Activated CD8-positive, alpha-beta T cell treated with anti-CD3 and anti-CD28 coated beads, Interleukin-2, amount 10 ng/mL, durations not matched to agents 7 days and 5 days (primary cell): Measurements from ENCODE around the gene WNT2B. TPM values are rescaled to one million over a fixed set of nuclear protein-coding genes. Genes with fewer than 3 reads are reported as not detected.

Source experiments
- ATAC-seq: fragments of 150-1000 bp; cut with Tn5 transposase; one replicate; pipeline ENCODE4 v1.10.0; 2021; ENCODE audit warnings: moderate library complexity
- CTCF ChIA-PET: fragments of 350-600 bp; sonication (Branson Sonifier 250); formaldehyde crosslinking; loops from one replicate; lab custom pipeline; 2021; ENCODE audit warnings: antibody characterized with exemption; lab: Charles Lee
- POLR2A ChIA-PET: fragments of 350-600 bp; sonication (Branson Sonifier 250); formaldehyde crosslinking; loops from one replicate; lab custom pipeline; 2021; ENCODE audit warnings: antibody characterized with exemption; lab: Charles Lee
- DNase-seq: peaks from one replicate; pipeline ENCODE4 v3.0.0-alpha.2; 2020
- H3K27ac Mint-ChIP-seq: one replicate; pipeline ENCODE4 v1.8.0; 2021; ENCODE audit warnings: mild to moderate bottlenecking, mixed read lengths
- H3K27me3 Mint-ChIP-seq: one replicate; pipeline ENCODE4 v1.8.0; 2021; ENCODE audit warnings: low read depth, mixed read lengths
- H3K36me3 Mint-ChIP-seq: one replicate; pipeline ENCODE4 v1.8.0; 2021; ENCODE audit warnings: low read depth, mixed read lengths
- H3K4me1 Mint-ChIP-seq: one replicate; pipeline ENCODE4 v1.8.0; 2021; ENCODE audit warnings: low read depth, mixed read lengths
- H3K4me3 Mint-ChIP-seq: one replicate; pipeline ENCODE4 v1.8.0; 2021; ENCODE audit warnings: mild to moderate bottlenecking, mixed read lengths
- H3K9me3 Mint-ChIP-seq: one replicate; pipeline ENCODE4 v1.8.0; 2022; ENCODE audit warnings: mixed read lengths; ENCODE audit not compliant: insufficient read depth
- total RNA-seq, 2 experiments: library from RNA; stranded (reverse); gene quantifications; one replicate each; pipeline ENCODE4 v1.2.3, GENCODE V29; 2021

The WNT2B gene
- total RNA-seq, 2 experiments from 2014 or later, result not detected

GRCh38 chr1:112505400-112505785 lies 3.4 kb upstream of the WNT2B start:
- DNase-seq (no peak), ATAC-seq (no peak)
- H3K27me3 Mint-ChIP-seq, result peaks cover 55% of the 10 kb centered on the region
- ChIA-PET CTCF (interaction anchor here (1.4 kb wide), 1 partner anchor 114 kb away, joined by 3 read pairs; no protein-coding TSS in a partner anchor), POLR2A (no interaction called here)
- H3K27ac Mint-ChIP-seq, result no peak overlapping the region
- H3K4me1 Mint-ChIP-seq, result peaks cover 18% of the 10 kb centered on the region
- H3K9me3 Mint-ChIP-seq, result no peaks in the 10 kb centered on the region
- H3K36me3 Mint-ChIP-seq, result no peaks in the 10 kb centered on the region
- H3K4me3 Mint-ChIP-seq, result no peak overlapping the region

GRCh38 chr1:112505878-112506277 lies 2.9 kb upstream of the WNT2B start:
- Mint-ChIP-seq H3K27ac (no peak overlapping the region), H3K27me3 (peaks cover 59% of the 10 kb centered on the region), H3K4me1 (peaks cover 18% of the 10 kb centered on the region), H3K4me3 (no peak overlapping the region), H3K36me3 (no peaks in the 10 kb centered on the region), H3K9me3 (no peaks in the 10 kb centered on the region)
- ChIA-PET CTCF (interaction anchor here (1.4 kb wide), 1 partner anchor 115 kb away, joined by 3 read pairs; no protein-coding TSS in a partner anchor), POLR2A (no interaction called here)
- ATAC-seq (no peak), DNase-seq (no peak)

GRCh38 chr1:112506306-112506705 lies 2.5 kb upstream of the WNT2B start:
- Mint-ChIP-seq H3K4me3 (no peak overlapping the region), H3K27ac (no peak overlapping the region), H3K9me3 (no peaks in the 10 kb centered on the region), H3K27me3 (peaks cover 56% of the 10 kb centered on the region), H3K4me1 (peaks cover 18% of the 10 kb centered on the region), H3K36me3 (no peaks in the 10 kb centered on the region)
- ATAC-seq, result no peak
- POLR2A ChIA-PET, result no interaction called here
- CTCF ChIA-PET, result interaction anchor here (1.4 kb wide), 1 partner anchor 115 kb away, joined by 3 read pairs; no protein-coding TSS in a partner anchor
- DNase-seq, result no peak

- Mint-ChIP-seq H3K4me3 (no peak overlapping the region), H3K9me3 (no peaks in the 10 kb centered on the region), H3K27ac (no peak overlapping the region), H3K4me1 (peaks cover 14% of the 10 kb centered on the region), H3K27me3 (peaks cover 55% of the 10 kb centered on the region), H3K36me3 (no peaks in the 10 kb centered on the region)
- POLR2A ChIA-PET, result no interaction called here
- DNase-seq (no peak), ATAC-seq (no peak)
- CTCF ChIA-PET, result no interaction called here
These were observed 2.0 kb upstream of the WNT2B start for GRCh38 chr1:112506731-112507130.

GRCh38 chr1:112507336-112507735 lies 1.4 kb upstream of the WNT2B start:
- no peak for ATAC-seq
- ChIA-PET POLR2A (no interaction called here), CTCF (no interaction called here)
- H3K36me3 Mint-ChIP-seq, result no peaks in the 10 kb centered on the region
- H3K27me3 Mint-ChIP-seq, result peaks cover 54% of the 10 kb centered on the region
- H3K27ac Mint-ChIP-seq, result no peak overlapping the region
- H3K4me1 Mint-ChIP-seq, result peaks cover 12% of the 10 kb centered on the region
- DNase-seq, result no peak
- peak overlapping the region; percentile 67 for H3K4me3 Mint-ChIP-seq
- no peaks in the 10 kb centered on the region for H3K9me3 Mint-ChIP-seq

GRCh38 chr1:112507921-112508277 lies 866 bp upstream of the WNT2B start:
- no peaks in the 10 kb centered on the region for H3K9me3 Mint-ChIP-seq
- no peak for DNase-seq
- no peak overlapping the region for H3K27ac Mint-ChIP-seq
- peak overlapping the region; percentile 67 for H3K4me3 Mint-ChIP-seq
- H3K36me3 Mint-ChIP-seq, result no peaks in the 10 kb centered on the region
- POLR2A ChIA-PET, result interaction anchor here (0.9 kb wide), 1 partner anchor 110 kb away, joined by 3 read pairs; no protein-coding TSS in a partner anchor
- CTCF ChIA-PET, result interaction anchor here (0.7 kb wide), 1 partner anchor 326 kb away, joined by 3 read pairs; no protein-coding TSS in a partner anchor
- ATAC-seq, result no peak
- peaks cover 48% of the 10 kb centered on the region for H3K27me3 Mint-ChIP-seq
- peaks cover 11% of the 10 kb centered on the region for H3K4me1 Mint-ChIP-seq

- peaks cover 38% of the 10 kb centered on the region for H3K27me3 Mint-ChIP-seq
- H3K27ac Mint-ChIP-seq, result no peak overlapping the region
- H3K36me3 Mint-ChIP-seq, result no peaks in the 10 kb centered on the region
- ChIA-PET POLR2A (interaction anchor here (1.4 kb wide), 1 partner anchor 34 kb away, joined by 4 read pairs; no protein-coding TSS in a partner anchor), CTCF (interaction anchor here (1.3 kb wide), 1 partner anchor 135 kb away, joined by 3 read pairs; no protein-coding TSS in a partner anchor)
- H3K4me1 Mint-ChIP-seq, result peaks cover 11% of the 10 kb centered on the region
- H3K4me3 Mint-ChIP-seq, result peak overlapping the region; percentile 22
- DNase-seq (no peak), ATAC-seq (peak; percentile 59)
- no peaks in the 10 kb centered on the region for H3K9me3 Mint-ChIP-seq
These were observed 367 bp downstream of the WNT2B start for GRCh38 chr1:112509005-112509659.

- Mint-ChIP-seq H3K4me1 (peaks cover 11% of the 10 kb centered on the region), H3K27ac (no peak overlapping the region)
- POLR2A ChIA-PET, result interaction anchor here (1.4 kb wide), 1 partner anchor 33 kb away, joined by 4 read pairs; no protein-coding TSS in a partner anchor
These were observed 954 bp downstream of the WNT2B start for GRCh38 chr1:112509660-112510178.

GRCh38 chr1:112510340-112510739 lies 1.6 kb downstream of the WNT2B start:
- POLR2A ChIA-PET, result no interaction called here
- CTCF ChIA-PET, result no interaction called here

More at GRCh38 chr1:112509660-112510178, 954 bp downstream of the WNT2B start:
- Mint-ChIP-seq H3K4me3 (peak overlapping the region; percentile 22), H3K27me3 (peaks cover 33% of the 10 kb centered on the region), H3K9me3 (no peaks in the 10 kb centered on the region), H3K36me3 (no peaks in the 10 kb centered on the region)
- CTCF ChIA-PET, result no interaction called here
- DNase-seq (no peak), ATAC-seq (no peak)

GRCh38 chr1:112511897-112512296 lies 3.1 kb downstream of the WNT2B start:
- peaks cover 11% of the 10 kb centered on the region for H3K4me1 Mint-ChIP-seq
- H3K4me3 Mint-ChIP-seq, result no peak overlapping the region
- DNase-seq (no peak), ATAC-seq (no peak)
- H3K9me3 Mint-ChIP-seq, result no peaks in the 10 kb centered on the region
- POLR2A ChIA-PET, result no interaction called here
- CTCF ChIA-PET, result interaction anchor here (0.8 to 1.4 kb wide), 3 partner anchors 9 to 10 kb away, joined by 3 to 4 read pairs (median 3); no protein-coding TSS in a partner anchor
- H3K27ac Mint-ChIP-seq, result no peak overlapping the region
- no peaks in the 10 kb centered on the region for H3K36me3 Mint-ChIP-seq
- peaks cover 27% of the 10 kb centered on the region for H3K27me3 Mint-ChIP-seq

More at GRCh38 chr1:112510340-112510739, 1.6 kb downstream of the WNT2B start:
- Mint-ChIP-seq H3K4me1 (peaks cover 11% of the 10 kb centered on the region), H3K9me3 (no peaks in the 10 kb centered on the region), H3K27me3 (peaks cover 29% of the 10 kb centered on the region), H3K27ac (no peak overlapping the region), H3K36me3 (no peaks in the 10 kb centered on the region), H3K4me3 (no peak overlapping the region)
- DNase-seq (no peak), ATAC-seq (no peak)

- peaks cover 21% of the 10 kb centered on the region for H3K27me3 Mint-ChIP-seq
- ATAC-seq, result no peak
These were observed 4.5 kb downstream of the WNT2B start for GRCh38 chr1:112513112-112513870.

More at GRCh38 chr1:112513112-112513870, 4.5 kb downstream of the WNT2B start:
- Mint-ChIP-seq H3K9me3 (no peaks in the 10 kb centered on the region), H3K27ac (no peak overlapping the region), H3K4me1 (peaks cover 3% of the 10 kb centered on the region), H3K36me3 (no peaks in the 10 kb centered on the region), H3K4me3 (no peak overlapping the region)
- POLR2A ChIA-PET, result interaction anchor here (1.1 kb wide), 1 partner anchor 12 kb away, joined by 3 read pairs; no protein-coding TSS in a partner anchor
- CTCF ChIA-PET, result no interaction called here
- DNase-seq, result no peak
